ENCODE results near the gene PCDHGA9.
"Not testable (repeated sequence)": the region's sequence is repeated elsewhere in the genome, so short reads cannot be mapped to it uniquely, and the experiment has no call there.

PCDHGA9 gene

DNA sequence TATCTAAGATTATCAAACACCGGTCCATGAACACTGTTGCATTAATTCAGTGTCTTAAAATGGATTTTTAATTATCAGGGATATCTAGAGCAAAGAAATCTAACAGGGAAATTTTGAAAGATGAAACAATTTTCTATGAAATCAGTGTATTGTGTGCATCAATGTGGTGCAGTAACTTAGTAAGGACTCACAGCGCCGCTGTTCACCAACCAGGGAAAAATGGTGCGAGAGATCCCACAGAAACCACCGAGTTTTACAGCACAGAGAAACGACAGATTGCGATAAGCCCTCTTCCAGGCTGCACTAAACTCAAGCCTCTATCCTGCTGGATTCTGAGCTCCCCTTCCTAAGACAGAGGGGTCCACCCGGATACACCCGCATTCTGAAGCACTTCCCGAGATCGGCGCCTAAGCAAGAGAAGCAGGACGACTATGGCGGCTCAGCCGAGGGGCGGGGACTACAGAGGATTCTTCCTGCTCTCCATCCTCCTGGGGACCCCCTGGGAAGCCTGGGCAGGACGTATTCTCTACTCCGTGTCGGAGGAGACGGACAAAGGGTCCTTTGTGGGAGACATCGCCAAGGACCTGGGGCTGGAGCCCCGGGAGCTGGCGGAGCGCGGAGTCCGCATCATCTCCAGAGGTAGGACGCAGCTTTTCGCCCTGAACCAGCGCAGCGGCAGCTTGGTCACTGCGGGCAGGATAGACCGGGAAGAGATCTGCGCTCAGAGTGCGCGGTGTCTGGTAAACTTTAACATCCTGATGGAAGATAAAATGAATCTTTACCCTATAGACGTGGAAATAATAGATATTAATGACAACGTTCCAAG, 19.9 kb upstream of the PCDHGA9 start, which contains the start of gene PCDHGA7:
PCDHGA7 (plus strand) TSS at position 274 of the 826 bp plus-strand sequence; CDS start at position 432, 158 bp downstream.
- ChIA-PET POLR2A (no interaction called here), CTCF (interaction anchor here (0.8 to 1.8 kb wide), 12 partner anchors 9 to 185 kb away, joined by 3 to 8 read pairs (median 4); partner anchors contain the start of genes PCDHGA11, PCDHGA5, PCDHGA6 and PCDHGB7)
- TF ChIP-seq, protein P1, sequence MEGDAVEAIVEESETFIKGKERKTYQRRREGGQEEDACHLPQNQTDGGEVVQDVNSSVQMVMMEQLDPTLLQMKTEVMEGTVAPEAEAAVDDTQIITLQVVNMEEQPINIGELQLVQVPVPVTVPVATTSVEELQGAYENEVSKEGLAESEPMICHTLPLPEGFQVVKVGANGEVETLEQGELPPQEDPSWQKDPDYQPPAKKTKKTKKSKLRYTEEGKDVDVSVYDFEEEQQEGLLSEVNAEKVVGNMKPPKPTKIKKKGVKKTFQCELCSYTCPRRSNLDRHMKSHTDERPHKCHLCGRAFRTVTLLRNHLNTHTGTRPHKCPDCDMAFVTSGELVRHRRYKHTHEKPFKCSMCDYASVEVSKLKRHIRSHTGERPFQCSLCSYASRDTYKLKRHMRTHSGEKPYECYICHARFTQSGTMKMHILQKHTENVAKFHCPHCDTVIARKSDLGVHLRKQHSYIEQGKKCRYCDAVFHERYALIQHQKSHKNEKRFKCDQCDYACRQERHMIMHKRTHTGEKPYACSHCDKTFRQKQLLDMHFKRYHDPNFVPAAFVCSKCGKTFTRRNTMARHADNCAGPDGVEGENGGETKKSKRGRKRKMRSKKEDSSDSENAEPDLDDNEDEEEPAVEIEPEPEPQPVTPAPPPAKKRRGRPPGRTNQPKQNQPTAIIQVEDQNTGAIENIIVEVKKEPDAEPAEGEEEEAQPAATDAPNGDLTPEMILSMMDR (IDR thresholded peaks at IDR 0.05; ENCODE audit: insufficient read depth, low read length, missing control alignments), result peak; percentile 35
- no peak for DNase-seq (ENCODE audit: low read depth, low spot score)
- peak within 1 kb of the TSS; percentile 59 for H3K4me3 ChIP-seq (ENCODE audit: low read depth, low read length)

DNA sequence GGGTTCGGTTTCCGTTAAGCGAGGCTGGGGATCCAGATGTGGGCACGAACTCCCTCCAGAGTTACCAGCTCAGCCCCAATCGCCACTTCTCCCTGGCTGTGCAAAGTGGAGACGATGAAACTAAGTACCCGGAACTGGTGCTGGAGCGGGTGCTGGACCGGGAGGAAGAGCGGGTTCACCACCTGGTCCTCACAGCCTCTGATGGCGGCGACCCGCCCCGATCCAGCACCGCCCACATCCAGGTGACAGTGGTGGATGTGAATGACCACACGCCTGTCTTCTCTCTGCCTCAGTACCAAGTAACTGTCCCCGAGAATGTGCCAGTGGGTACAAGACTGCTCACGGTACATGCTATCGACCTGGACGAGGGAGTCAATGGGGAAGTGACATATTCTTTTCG, 19.2 kb upstream of the PCDHGA9 start:
- TF ChIP-seq, protein P1 (IDR thresholded peaks at IDR 0.05; ENCODE audit: insufficient read depth, low read length, missing control alignments), result no peak
- ChIA-PET POLR2A (no interaction called here), CTCF (interaction anchor here (0.8 to 1.8 kb wide), 12 partner anchors 9 to 184 kb away, joined by 3 to 8 read pairs (median 4); partner anchors contain the start of genes PCDHGA11, PCDHGA12, PCDHGA5 and PCDHGA6)
- no peak for DNase-seq (ENCODE audit: low read depth, low spot score)
- H3K4me3 ChIP-seq (ENCODE audit: low read depth, low read length), result peak overlapping the region; percentile 59

DNA sequence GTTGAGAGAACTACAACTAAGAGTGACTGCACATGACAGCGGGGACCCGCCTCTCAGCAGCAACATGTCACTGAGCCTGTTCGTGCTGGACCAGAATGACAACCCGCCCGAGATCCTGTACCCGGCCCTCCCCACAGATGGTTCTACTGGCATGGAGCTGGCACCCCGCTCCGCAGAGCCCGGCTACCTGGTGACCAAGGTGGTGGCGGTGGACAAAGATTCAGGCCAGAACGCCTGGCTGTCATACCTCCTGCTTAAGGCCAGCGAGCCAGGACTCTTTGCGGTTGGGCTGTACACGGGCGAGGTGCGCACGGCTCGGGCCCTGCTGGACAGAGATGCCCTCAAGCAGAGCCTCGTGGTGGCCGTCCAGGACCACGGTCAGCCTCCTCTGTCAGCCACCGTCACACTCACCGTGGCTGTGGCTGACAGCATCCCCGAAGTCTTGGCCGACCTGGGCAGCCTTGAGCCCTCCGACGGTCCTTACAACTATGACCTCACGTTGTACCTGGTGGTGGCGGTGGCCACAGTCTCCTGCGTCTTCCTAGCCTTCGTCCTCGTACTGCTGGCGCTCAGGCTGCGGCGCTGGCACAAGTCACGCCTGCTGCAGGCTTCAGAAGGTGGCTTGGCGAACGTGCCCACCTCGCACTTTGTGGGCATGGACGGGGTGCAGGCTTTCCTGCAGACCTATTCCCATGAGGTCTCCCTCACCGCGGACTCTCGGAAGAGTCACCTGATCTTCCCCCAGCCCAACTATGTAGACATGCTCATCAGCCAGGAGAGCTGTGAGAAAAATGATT, 17.9 kb upstream of the PCDHGA9 start:
- H3K4me3 ChIP-seq (ENCODE audit: low read depth, low read length), result no peak overlapping the region
- ChIA-PET CTCF (interaction anchor here (4.1 kb wide), 1 partner anchor 174 kb away, joined by 24 read pairs; no protein-coding TSS in a partner anchor), POLR2A (no interaction called here)
- TF ChIP-seq, protein P1 (IDR thresholded peaks at IDR 0.05; ENCODE audit: insufficient read depth, low read length, missing control alignments), result no peak
- no peak for DNase-seq (ENCODE audit: low read depth, low spot score)

DNA sequence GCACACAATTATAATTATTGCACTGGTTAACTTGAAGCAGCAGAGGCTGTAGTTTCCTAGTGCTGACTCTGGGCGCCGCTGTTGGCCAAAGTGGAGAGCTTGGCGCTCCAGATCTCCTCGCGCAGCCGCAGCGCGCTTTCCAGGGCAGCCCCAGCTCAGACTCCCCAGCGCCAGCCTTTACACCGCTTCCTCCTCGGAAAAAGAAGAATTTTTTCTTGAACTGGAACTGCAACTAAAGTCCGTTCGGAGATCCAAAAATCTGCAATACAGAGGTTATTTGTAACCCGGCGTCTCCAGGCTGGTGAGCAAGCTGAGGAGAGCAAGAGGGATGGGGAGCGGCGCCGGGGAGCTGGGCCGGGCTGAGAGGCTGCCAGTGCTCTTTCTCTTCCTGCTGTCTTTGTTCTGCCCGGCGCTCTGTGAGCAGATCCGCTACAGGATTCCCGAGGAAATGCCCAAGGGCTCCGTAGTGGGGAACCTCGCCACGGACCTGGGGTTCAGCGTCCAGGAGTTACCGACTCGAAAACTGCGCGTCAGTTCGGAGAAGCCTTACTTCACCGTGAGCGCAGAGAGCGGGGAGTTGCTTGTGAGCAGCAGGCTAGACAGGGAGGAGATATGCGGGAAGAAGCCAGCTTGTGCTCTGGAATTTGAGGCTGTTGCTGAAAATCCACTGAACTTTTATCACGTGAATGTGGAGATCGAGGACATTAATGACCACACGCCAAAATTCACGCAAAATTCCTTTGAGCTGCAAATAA, 14.8 kb upstream of the PCDHGA9 start, which contains the start of gene PCDHGB4:
PCDHGB4 (plus strand) TSS at position 142 of the 755 bp plus-strand sequence; CDS start at position 329, 187 bp downstream.
- TF ChIP-seq, protein P1 (IDR thresholded peaks at IDR 0.05; ENCODE audit: insufficient read depth, low read length, missing control alignments), result peak; percentile 33
- DNase-seq (ENCODE audit: low read depth, low spot score); POLR2A ChIA-PET: not testable (repeated sequence)
- CTCF ChIA-PET, result interaction anchor here (1.0 to 8.4 kb wide), 8 partner anchors 9 to 181 kb away, joined by 3 to 77 read pairs (median 10); partner anchors contain the start of genes PCDHGA6, PCDHGB3 and PCDHGB5
- peak within 1 kb of the TSS; percentile 42 for H3K4me3 ChIP-seq (ENCODE audit: low read depth, low read length)

DNA sequence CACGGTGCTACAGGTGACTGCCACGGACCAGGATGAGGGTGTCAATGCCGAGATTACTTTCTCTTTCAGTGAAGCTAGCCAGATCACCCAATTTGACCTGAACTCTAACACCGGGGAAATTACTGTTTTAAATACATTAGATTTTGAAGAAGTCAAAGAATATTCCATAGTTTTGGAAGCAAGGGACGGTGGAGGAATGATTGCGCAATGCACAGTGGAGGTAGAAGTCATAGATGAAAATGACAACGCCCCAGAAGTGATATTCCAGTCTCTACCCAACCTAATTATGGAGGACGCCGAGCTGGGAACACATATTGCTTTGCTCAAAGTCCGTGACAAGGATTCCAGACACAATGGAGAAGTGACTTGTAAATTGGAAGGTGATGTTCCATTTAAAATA, 13.9 kb upstream of the PCDHGA9 start:
- H3K4me3 ChIP-seq (ENCODE audit: low read depth, low read length), result no peak overlapping the region
- ChIA-PET CTCF (interaction anchor here (1.6 to 8.4 kb wide), 5 partner anchors 9 to 175 kb away, joined by 5 to 77 read pairs (median 11); partner anchors contain the start of genes PCDHGA6, PCDHGB3 and PCDHGB5), POLR2A (no interaction called here)
- TF ChIP-seq, protein P1 (IDR thresholded peaks at IDR 0.05; ENCODE audit: insufficient read depth, low read length, missing control alignments), result no peak
- no peak for DNase-seq (ENCODE audit: low read depth, low spot score)

Measured in AG04449 (cell line).